Hindlimb muscle (tissue), 1 donor: ENCODE results near the gene SHISA9. TPM values are rescaled to one million over a fixed set of nuclear protein-coding genes. Genes with fewer than 3 reads are reported as not detected.

ENCODE experiments used
- DNase-seq: peaks from one replicate; pipeline ENCODE4 v3.0.0-alpha.2; 2013
- polyA plus RNA-seq: library from polyadenylated mRNA; unstranded; fragments of 120-200 nt; gene quantifications from one replicate; pipeline ENCODE4 v1.2.1, GENCODE V29; 2013; ENCODE audit not compliant: insufficient read length

SHISA9 gene
- polyA plus RNA-seq, 1 donor: 0.04 TPM

- DNase-seq: no peak
These were observed 57.0 kb downstream of the SHISA9 start for GRCh38 chr16:12958366-12958765.

- DNase-seq: no peak
These were observed 57.7 kb downstream of the SHISA9 start for GRCh38 chr16:12959072-12959471.

DNA sequence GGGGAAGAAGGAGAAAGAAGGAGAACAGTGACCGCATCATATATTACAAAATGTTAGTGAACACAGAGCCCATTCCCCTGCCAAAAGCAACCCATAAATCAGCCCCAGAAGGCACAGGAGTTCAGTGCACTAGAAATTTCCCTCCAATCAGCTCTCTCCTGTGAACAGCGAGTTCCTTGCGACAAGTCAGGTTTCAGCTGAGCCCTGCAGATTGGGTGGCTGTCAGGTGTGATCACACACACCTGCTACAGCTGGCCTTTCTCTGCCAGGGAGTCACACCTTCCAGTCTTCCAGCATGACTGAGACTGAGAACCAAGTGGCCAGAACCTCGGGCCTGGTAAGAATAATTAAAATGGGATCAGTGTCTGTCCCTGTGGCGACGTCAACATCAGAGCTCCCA lies 60.2 kb downstream of the SHISA9 start:
- DNase-seq: no peak

DNA sequence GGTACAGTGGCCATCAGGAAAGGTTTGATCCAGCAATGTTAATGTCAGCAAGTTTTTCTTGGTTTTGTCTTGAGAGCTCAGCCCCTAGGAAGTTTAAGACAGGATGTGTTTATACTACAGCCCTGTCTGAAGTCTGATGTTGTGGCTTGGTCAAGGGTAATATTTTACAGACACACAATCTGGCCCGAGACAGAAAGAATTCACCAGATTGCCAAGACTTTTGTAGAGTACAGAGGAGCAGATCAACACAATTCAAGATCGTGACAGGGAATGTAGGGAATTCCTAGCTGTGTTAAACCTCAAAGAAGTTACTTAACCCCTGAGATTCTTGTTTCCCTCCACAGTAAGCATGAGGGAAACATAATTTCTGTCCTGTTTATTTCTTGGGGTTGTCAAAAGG lies 63.1 kb downstream of the SHISA9 start:
- no peak for DNase-seq

- DNase-seq: no peak
These were observed 63.9 kb downstream of the SHISA9 start for GRCh38 chr16:12965274-12965804.

- DNase-seq: no peak
These were observed 69.8 kb downstream of the SHISA9 start for GRCh38 chr16:12971241-12971640.

DNA sequence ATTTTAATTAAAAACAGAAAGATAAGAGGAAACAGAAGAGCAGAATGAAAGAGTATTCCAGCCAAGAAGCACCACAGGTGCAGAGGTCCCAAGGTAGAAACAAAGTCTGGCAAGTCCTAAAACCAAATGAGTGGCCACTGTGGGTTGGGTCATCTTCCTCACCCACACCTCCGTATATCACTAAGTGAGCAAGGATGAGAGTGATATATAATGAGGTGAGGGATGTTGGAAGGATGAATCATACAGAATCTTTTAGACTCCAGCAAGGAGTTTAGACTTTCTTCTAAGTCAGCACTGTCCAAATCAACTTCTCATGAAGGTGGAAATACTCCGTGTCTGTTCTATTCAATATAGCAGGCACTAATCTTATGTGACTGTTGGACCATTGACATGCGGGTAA lies 70.8 kb downstream of the SHISA9 start:
- DNase-seq: no peak

GRCh38 chr16:12975766-12976165 lies 74.4 kb downstream of the SHISA9 start:
- DNase-seq: no peak

DNA sequence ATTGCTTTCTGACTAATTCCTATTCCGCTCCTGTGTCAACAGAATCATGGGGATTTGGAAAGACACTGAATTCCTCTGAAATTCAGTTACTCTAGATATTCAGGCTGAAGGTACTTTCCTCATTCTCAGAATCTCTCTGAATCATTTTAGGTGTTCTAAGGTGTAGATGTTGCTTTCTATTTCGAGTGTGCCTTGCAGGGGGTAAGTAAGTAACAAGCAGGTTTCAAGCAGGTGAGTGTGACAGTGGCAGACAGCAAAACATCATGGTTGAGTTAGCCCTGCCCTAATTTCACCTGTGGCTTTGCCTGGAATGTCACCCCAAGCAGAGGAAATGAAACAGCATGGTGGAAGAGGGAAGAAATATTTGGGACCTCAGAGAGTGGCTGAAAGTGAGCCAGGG lies 75.1 kb downstream of the SHISA9 start:
- DNase-seq: no peak

DNA sequence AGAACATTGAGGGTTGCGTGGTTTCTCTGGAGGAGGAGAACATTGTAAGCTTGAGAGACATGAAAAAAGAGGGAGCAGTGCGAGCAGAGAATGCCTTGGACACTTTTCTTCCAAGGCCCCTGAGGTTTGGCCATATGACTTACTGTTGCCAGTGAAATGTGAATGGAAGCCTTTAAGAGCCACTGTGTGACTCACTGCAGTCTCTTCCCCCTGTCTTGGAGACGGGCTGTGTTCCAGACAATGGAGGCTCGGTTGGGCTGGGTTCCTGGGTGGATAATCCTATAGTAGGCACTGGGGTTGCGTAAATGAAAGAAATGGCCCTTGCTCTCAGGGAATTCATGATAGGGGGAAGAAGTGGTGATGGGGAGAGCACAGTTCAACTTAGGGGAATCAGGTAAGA lies 75.5 kb downstream of the SHISA9 start:
- DNase-seq: no peak

DNA sequence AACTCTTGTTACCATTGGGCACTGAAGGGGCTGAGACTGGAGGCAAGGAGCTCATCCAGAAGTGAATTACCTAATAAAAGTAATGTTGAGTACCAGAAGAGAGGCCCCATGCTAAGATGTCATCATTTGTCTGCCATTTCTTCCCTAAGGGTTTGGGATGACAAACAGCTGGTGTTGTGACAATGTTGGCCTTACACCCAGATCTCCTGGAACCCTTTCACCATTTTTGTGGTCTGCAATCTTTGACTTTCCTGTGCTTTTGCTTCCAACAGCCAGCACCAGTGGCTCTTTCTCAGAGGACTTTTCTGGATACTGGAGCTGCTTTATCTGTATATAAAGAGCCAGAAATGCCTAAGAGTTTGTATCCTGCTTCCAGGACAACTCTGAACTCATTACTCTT lies 84.1 kb downstream of the SHISA9 start:
- no peak for DNase-seq

DNA sequence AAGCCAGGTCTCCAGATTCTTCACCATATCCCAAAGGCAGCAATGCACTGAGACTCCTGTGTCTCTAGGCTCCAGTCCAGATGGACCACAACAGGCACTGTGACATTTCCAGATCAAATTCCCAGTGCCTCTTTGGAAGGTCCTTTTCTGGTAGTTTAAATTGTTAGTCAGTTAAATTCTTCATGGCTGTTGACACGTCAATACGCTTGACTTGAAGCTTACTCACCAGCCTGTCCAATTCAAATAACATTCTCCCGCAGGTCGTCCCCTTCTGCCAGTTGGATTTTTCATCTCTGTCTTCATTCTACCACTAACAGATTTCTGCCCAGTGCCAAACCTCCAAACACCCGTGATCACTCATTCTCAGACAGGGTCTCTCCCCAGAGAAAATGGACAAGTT lies 86.7 kb downstream of the SHISA9 start:
- DNase-seq: no peak

GRCh38 chr16:12992066-12992465 lies 90.7 kb downstream of the SHISA9 start:
- no peak for DNase-seq

GRCh38 chr16:12994402-12994801 lies 93.0 kb downstream of the SHISA9 start:
- no peak for DNase-seq

- no peak for DNase-seq
These were observed 94.4 kb downstream of the SHISA9 start for GRCh38 chr16:12995721-12996372.

DNA sequence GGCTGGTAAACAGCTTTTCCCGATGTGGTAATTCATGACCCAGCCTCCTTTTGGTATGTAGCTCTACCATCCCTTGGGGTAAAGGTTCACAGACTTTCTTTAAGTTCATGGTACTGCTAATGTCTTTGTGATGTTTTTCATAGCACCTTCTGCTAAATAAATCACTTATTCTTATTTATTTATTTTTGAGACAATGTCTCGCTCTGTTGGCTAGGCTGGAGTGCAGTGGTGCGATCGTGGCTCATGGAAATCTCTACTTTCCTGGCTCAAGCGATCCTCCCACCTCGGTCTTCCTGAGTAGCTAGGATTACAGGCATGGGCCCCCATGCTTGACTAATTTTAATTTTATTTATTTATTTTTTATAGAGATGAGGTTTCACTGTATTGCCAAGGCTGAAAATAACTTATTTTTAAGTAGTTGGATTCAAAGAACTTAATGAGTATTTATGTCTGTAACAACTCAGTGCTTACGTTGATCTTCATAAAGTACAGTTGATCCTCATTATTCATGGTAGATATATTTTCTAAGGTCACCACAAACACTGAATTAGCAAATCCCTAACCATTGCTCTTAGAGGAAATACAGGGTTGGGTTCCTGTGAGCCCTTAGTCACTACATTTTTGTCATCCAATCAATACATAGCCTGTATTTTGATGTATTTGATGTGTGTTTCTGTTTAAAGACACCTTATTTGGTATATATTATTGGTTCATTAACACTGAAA lies 97.1 kb downstream of the SHISA9 start:
- DNase-seq: no peak

DNA sequence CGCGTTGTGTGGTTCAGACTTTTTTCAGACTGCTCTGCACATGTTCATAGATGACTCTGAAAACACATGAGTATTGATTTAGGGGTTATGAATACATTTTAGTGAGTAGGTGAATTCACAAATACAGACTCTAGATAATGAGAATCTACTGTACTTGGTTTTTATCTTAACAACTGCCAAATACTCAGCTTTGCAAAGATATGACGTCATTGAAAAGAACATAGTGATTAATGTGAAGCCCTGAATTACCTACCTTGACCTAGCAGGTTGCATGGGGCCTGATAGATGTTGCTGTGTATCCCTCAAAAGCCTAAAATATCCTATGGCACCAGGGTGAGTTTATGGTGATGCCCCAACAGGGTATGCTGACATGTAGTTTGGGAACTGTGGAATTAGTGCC lies 98.0 kb downstream of the SHISA9 start:
- no peak for DNase-seq

DNA sequence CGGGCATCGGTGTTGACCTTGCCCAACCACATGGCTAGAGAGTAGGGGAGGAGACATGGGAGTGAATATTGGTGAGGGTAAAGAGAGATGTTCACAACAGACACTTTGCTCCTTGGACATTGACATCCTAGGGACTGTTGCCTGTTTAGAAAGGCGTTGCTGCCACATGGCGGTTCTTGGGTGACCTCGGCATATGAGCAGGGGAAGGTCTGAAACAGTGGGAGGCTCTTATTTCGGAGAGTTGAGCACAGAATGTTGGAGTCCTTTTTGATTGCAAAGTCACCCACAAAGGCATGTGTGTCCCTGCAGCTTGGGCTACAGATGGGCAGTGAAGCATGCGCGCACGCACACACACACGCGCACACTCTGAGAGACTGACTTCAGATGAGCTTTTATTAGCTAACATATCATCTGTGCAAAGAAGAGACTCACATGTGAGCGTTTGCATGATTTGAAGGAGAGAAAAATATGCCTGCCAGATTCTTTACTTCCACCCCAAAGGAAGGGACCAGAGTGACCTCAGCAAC lies 104.4 kb downstream of the SHISA9 start:
- no peak for DNase-seq

DNA sequence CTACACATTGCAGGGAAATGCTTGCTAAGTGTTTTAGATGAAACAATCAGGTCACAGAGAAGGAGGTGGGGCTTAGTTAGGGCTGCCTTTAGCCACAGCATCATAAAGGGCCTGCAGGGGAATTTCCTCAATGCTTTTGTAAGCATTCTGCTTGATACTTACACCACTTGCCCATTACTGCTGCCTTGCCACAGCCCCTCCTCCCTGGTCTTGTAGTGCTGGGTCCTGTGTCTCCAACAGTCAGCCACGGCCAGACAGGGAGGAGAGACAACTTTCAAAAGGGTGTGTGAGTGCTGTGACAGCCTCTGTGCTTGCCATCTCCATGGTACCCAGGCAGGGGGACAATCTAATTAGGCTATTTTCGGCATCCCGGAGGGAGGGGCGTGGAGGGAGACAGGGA lies 111.2 kb downstream of the SHISA9 start:
- no peak for DNase-seq

- no peak for DNase-seq
These were observed 111.6 kb downstream of the SHISA9 start for GRCh38 chr16:13013043-13013442.

- no peak for DNase-seq
These were observed 113.1 kb downstream of the SHISA9 start for GRCh38 chr16:13014476-13014875.

DNA sequence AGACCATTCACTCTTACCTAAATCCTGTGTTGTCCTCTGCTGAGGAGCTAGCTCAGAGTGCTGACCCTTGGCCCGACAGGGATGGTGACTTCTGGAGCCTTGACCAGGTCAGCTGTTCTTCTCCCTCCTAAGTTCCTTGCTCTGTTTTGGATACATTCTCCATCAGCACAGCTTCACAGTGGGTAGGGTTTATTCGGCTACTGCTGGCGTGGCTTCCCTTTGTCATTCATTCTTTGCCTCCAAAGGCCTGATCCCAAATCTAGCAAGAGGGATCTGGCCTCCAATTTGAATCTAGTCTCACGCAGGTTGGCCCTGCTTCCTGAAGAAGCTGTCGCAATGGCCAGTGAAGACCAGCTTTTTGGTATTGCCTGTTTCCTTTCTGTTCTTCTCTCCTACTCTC lies 116.6 kb downstream of the SHISA9 start:
- no peak for DNase-seq

GRCh38 chr16:13021996-13022395 lies 120.6 kb downstream of the SHISA9 start:
- no peak for DNase-seq

GRCh38 chr16:13029786-13030185 lies 128.4 kb downstream of the SHISA9 start:
- DNase-seq: no peak
